ENCODE data around the gene CHD6.
"Not testable (repeated sequence)": the region's sequence is repeated elsewhere in the genome, so short reads cannot be mapped to it uniquely, and the experiment has no call there.

CHD6 gene

GRCh38 chr20:41552295-41553068 is 65.7 kb downstream of the CHD6 start:
- Mint-ChIP-seq H3K27ac (no peak overlapping the region), H3K27me3 (no peaks in the 10 kb centered on the region), H3K4me3 (no peak overlapping the region), H3K36me3 (ENCODE audit: low read depth) (peaks cover 60% of the 10 kb centered on the region), H3K9me3 (peaks cover 12% of the 10 kb centered on the region), H3K4me1 (ENCODE audit: low read depth) (peaks cover 27% of the 10 kb centered on the region)
- DNase-seq, result no peak

- H3K9me3 Mint-ChIP-seq, result peaks cover 5% of the 10 kb centered on the region
- no peaks in the 10 kb centered on the region for H3K27me3 Mint-ChIP-seq
- H3K36me3 Mint-ChIP-seq (ENCODE audit: low read depth), result peaks cover 55% of the 10 kb centered on the region
- peaks cover 29% of the 10 kb centered on the region for H3K4me1 Mint-ChIP-seq (ENCODE audit: low read depth)
- no peak overlapping the region for H3K4me3 Mint-ChIP-seq
- H3K27ac Mint-ChIP-seq, result no peak overlapping the region
- no peak for DNase-seq
Measured at GRCh38 chr20:41551011-41551705, 67.0 kb downstream of the CHD6 start.

GRCh38 chr20:41547221-41547620 is 71.0 kb downstream of the CHD6 start:
- Mint-ChIP-seq H3K27ac (no peak overlapping the region), H3K27me3 (no peaks in the 10 kb centered on the region)

GRCh38 chr20:41546535-41546934 is 71.6 kb downstream of the CHD6 start:
- H3K27me3 Mint-ChIP-seq, result no peaks in the 10 kb centered on the region
- H3K9me3 Mint-ChIP-seq, result peaks cover 5% of the 10 kb centered on the region
- peaks cover 33% of the 10 kb centered on the region for H3K36me3 Mint-ChIP-seq (ENCODE audit: low read depth)
- H3K4me1 Mint-ChIP-seq (ENCODE audit: low read depth), result peaks cover 9% of the 10 kb centered on the region
- no peak overlapping the region for H3K27ac Mint-ChIP-seq
- H3K4me3 Mint-ChIP-seq, result no peak overlapping the region
- no peak for DNase-seq

More at GRCh38 chr20:41547221-41547620, 71.0 kb downstream of the CHD6 start:
- H3K4me1 Mint-ChIP-seq (ENCODE audit: low read depth), result peaks cover 14% of the 10 kb centered on the region
- DNase-seq, result no peak
- peaks cover 5% of the 10 kb centered on the region for H3K9me3 Mint-ChIP-seq
- no peak overlapping the region for H3K4me3 Mint-ChIP-seq
- peaks cover 37% of the 10 kb centered on the region for H3K36me3 Mint-ChIP-seq (ENCODE audit: low read depth)

- peaks cover 28% of the 10 kb centered on the region for H3K36me3 Mint-ChIP-seq (ENCODE audit: low read depth)
Measured at GRCh38 chr20:41544472-41544871, 73.7 kb downstream of the CHD6 start.

GRCh38 chr20:41540918-41541317 is 77.3 kb downstream of the CHD6 start:
- DNase-seq, result no peak
- H3K36me3 Mint-ChIP-seq (ENCODE audit: low read depth), result peaks cover 35% of the 10 kb centered on the region
- H3K9me3 Mint-ChIP-seq, result peaks cover 7% of the 10 kb centered on the region
- no peak overlapping the region for H3K4me3 Mint-ChIP-seq
- H3K27me3 Mint-ChIP-seq, result no peaks in the 10 kb centered on the region
- peaks cover 6% of the 10 kb centered on the region for H3K4me1 Mint-ChIP-seq (ENCODE audit: low read depth)
- H3K27ac Mint-ChIP-seq, result no peak overlapping the region

More at GRCh38 chr20:41544472-41544871, 73.7 kb downstream of the CHD6 start:
- H3K9me3 Mint-ChIP-seq, result no peaks in the 10 kb centered on the region
- peaks cover 7% of the 10 kb centered on the region for H3K4me1 Mint-ChIP-seq (ENCODE audit: low read depth)
- no peak overlapping the region for H3K4me3 Mint-ChIP-seq
- H3K27me3 Mint-ChIP-seq, result no peaks in the 10 kb centered on the region
- no peak for DNase-seq
- no peak overlapping the region for H3K27ac Mint-ChIP-seq

- H3K4me1 Mint-ChIP-seq (ENCODE audit: low read depth), result peaks cover 6% of the 10 kb centered on the region
- DNase-seq, result no peak
- no peak overlapping the region for H3K4me3 Mint-ChIP-seq
- H3K27me3 Mint-ChIP-seq, result no peaks in the 10 kb centered on the region
- H3K36me3 Mint-ChIP-seq (ENCODE audit: low read depth), result peaks cover 35% of the 10 kb centered on the region
- H3K9me3 Mint-ChIP-seq, result peaks cover 7% of the 10 kb centered on the region
- H3K27ac Mint-ChIP-seq, result no peak overlapping the region
Measured at GRCh38 chr20:41540459-41540858, 77.7 kb downstream of the CHD6 start.

GRCh38 chr20:41538810-41539596 is 79.2 kb downstream of the CHD6 start:
- Mint-ChIP-seq H3K27ac (no peak overlapping the region), H3K4me3 (no peak overlapping the region), H3K9me3 (peaks cover 7% of the 10 kb centered on the region), H3K27me3 (no peaks in the 10 kb centered on the region), H3K36me3 (ENCODE audit: low read depth) (peaks cover 35% of the 10 kb centered on the region), H3K4me1 (ENCODE audit: low read depth) (peaks cover 13% of the 10 kb centered on the region)
- DNase-seq, result no peak

GRCh38 chr20:41537865-41538264 is 80.3 kb downstream of the CHD6 start:
- H3K36me3 Mint-ChIP-seq (ENCODE audit: low read depth), result peaks cover 42% of the 10 kb centered on the region
- H3K9me3 Mint-ChIP-seq, result peaks cover 7% of the 10 kb centered on the region
- H3K27ac Mint-ChIP-seq, result no peak overlapping the region
- no peak for DNase-seq
- no peak overlapping the region for H3K4me3 Mint-ChIP-seq
- no peaks in the 10 kb centered on the region for H3K27me3 Mint-ChIP-seq
- H3K4me1 Mint-ChIP-seq (ENCODE audit: low read depth), result peaks cover 13% of the 10 kb centered on the region

GRCh38 chr20:41535551-41535950 is 82.6 kb downstream of the CHD6 start:
- not testable (repeated sequence) for H3K27me3 Mint-ChIP-seq; H3K9me3 Mint-ChIP-seq; H3K4me1 Mint-ChIP-seq (ENCODE audit: low read depth); DNase-seq; H3K4me3 Mint-ChIP-seq; H3K27ac Mint-ChIP-seq
- peaks cover 54% of the 10 kb centered on the region for H3K36me3 Mint-ChIP-seq (ENCODE audit: low read depth)

GRCh38 chr20:41534842-41535241 is 83.3 kb downstream of the CHD6 start:
- Mint-ChIP-seq H3K27me3 (no peaks in the 10 kb centered on the region), H3K4me1 (ENCODE audit: low read depth) (peaks cover 9% of the 10 kb centered on the region), H3K9me3 (peaks cover 7% of the 10 kb centered on the region), H3K27ac (no peak overlapping the region), H3K4me3 (no peak overlapping the region), H3K36me3 (ENCODE audit: low read depth) (peaks cover 52% of the 10 kb centered on the region)
- DNase-seq, result no peak

- Mint-ChIP-seq H3K4me1 (ENCODE audit: low read depth) (peaks cover 12% of the 10 kb centered on the region), H3K27ac (no peak overlapping the region), H3K27me3 (no peaks in the 10 kb centered on the region), H3K4me3 (no peak overlapping the region), H3K36me3 (ENCODE audit: low read depth) (peaks cover 51% of the 10 kb centered on the region), H3K9me3 (peaks cover 6% of the 10 kb centered on the region)
- DNase-seq, result no peak
Measured at GRCh38 chr20:41534170-41534569, 84.0 kb downstream of the CHD6 start.

- Mint-ChIP-seq H3K27ac (no peak overlapping the region), H3K4me1 (ENCODE audit: low read depth) (peaks cover 13% of the 10 kb centered on the region), H3K9me3 (peaks cover 4% of the 10 kb centered on the region), H3K27me3 (no peaks in the 10 kb centered on the region), H3K4me3 (no peak overlapping the region), H3K36me3 (ENCODE audit: low read depth) (peaks cover 51% of the 10 kb centered on the region)
- DNase-seq, result no peak
Measured at GRCh38 chr20:41533537-41534136, 84.5 kb downstream of the CHD6 start.

- Mint-ChIP-seq H3K36me3 (ENCODE audit: low read depth) (peaks cover 46% of the 10 kb centered on the region), H3K27me3 (no peaks in the 10 kb centered on the region)
Measured at GRCh38 chr20:41532935-41533334, 85.2 kb downstream of the CHD6 start.

More at GRCh38 chr20:41532935-41533334, 85.2 kb downstream of the CHD6 start:
- peak overlapping the region; percentile 2 for H3K27ac Mint-ChIP-seq
- no peak for DNase-seq
- H3K9me3 Mint-ChIP-seq, result peaks cover 4% of the 10 kb centered on the region
- peaks cover 13% of the 10 kb centered on the region for H3K4me1 Mint-ChIP-seq (ENCODE audit: low read depth)
- no peak overlapping the region for H3K4me3 Mint-ChIP-seq
